Muscle layer of duodenum (tissue), 2 donors: ENCODE results near the gene PCYT1A.
"Not testable (repeated sequence)": the region's sequence is repeated elsewhere in the genome, so short reads cannot be mapped to it uniquely, and the experiment has no call there.

Experiments
- H3K27ac ChIP-seq: one replicate; pipeline ENCODE4 v1.7.0; 2013; ENCODE audit warnings: mild to moderate bottlenecking, low read length
- H3K27me3 ChIP-seq: one replicate; pipeline ENCODE4 v1.7.0; 2013; ENCODE audit warnings: low read depth, mild to moderate bottlenecking, control low read depth, low read length
- H3K36me3 ChIP-seq, 2 donors: one replicate each; pipeline ENCODE4 v1.7.0; 2013; ENCODE audit warnings: low read length in 2 of 2, control low read depth in 1 of 2, mild to moderate bottlenecking in 1 of 2; ENCODE audit not compliant: insufficient read depth in 2 of 2, control insufficient read depth in 1 of 2
- H3K4me1 ChIP-seq, 2 donors: one replicate each; pipeline ENCODE4 v1.7.0; 2013; ENCODE audit warnings: low read length in 2 of 2, mild to moderate bottlenecking in 2 of 2, control low read depth in 1 of 2, moderate library complexity in 1 of 2; ENCODE audit not compliant: insufficient read depth in 2 of 2, control insufficient read depth in 1 of 2
- H3K4me3 ChIP-seq, 2 donors: one replicate each; pipeline ENCODE4 v1.7.0; 2013; ENCODE audit warnings: low read length in 2 of 2, low read depth in 1 of 2, mild to moderate bottlenecking in 1 of 2
- H3K9me3 ChIP-seq, 2 donors: one replicate each; pipeline ENCODE4 v1.7.0; 2013; ENCODE audit warnings: low read length in 2 of 2, control low read depth in 1 of 2, mild to moderate bottlenecking in 1 of 2; ENCODE audit not compliant: control insufficient read depth in 1 of 2
- donor health status: healthy.

The PCYT1A gene

DNA sequence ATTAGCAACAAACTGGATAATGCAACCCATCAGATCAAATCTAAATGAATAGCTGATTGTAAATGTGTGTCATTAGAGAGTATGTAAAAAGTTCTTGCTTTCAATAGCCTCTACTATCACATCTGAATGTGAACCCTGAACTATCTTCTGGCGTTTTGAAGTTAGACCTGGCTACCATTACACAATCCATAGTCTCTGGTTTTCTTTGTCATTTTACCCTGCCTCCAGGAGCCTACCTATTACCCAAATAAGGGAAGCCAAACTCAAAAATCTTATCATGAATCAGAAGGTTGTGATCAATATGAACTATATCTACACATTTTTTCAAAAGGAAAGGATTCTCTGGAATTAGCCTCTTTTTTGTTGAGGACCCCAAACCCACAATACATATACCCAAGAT is 31.8 kb downstream of the PCYT1A start:
- Histone ChIP-seq H3K4me3 (no peak overlapping the region), H3K4me1 (no peaks in the 10 kb centered on the region), H3K27ac (no peak overlapping the region), H3K36me3 (peaks cover 12 to 22% of the 10 kb centered on the region in 2 donors), H3K27me3 (no peaks in the 10 kb centered on the region), H3K9me3 (no peaks in the 10 kb centered on the region)

DNA sequence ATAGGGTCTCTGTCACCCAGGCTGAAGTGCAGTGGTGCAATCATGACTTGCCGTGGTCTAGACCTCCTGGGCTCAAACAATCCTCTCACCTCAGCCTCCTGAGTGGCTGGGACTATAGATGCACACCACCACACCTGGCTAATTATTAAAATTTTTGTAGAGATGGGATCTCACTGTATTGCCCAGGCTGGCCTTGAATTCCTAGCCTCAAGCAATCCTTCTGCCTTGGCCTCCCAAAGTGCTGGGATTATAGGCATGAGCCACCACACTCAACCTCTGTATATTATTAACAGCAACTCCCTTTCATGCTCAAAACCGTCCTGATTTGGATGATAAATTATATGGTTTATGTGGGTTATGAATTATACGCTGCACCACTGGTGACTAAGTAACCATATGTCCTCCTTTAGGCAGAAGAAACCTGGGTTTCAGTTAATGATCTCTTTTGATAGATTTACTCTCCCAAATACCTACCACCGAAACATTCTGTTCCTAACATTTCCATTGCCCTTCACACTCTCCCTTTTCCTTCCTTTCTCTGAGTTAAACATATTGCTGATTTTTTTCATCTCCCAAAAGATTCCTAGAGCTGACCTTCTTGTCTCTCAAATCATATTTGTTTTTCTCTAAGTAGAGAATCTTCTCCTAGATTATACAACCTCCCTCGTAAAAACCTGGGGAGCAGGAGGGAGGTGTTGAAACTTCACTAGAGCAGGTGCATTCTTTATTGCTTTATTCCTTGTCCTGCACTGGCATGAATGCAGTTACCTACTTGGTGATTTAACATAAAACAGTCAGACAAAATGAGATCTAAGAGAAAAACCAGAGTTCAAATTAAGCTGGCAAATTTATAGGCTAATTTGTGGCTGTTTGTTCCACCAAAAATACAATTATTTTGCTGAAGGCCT is 32.9 kb downstream of the PCYT1A start:
- H3K4me3 ChIP-seq, result no peak overlapping the region
- H3K36me3 ChIP-seq, result peaks cover 12 to 22% of the 10 kb centered on the region in 2 donors
- H3K9me3 ChIP-seq, result no peaks in the 10 kb centered on the region
- H3K27me3 ChIP-seq, result no peaks in the 10 kb centered on the region
- H3K27ac ChIP-seq, result no peak overlapping the region
- no peaks in the 10 kb centered on the region for H3K4me1 ChIP-seq

DNA sequence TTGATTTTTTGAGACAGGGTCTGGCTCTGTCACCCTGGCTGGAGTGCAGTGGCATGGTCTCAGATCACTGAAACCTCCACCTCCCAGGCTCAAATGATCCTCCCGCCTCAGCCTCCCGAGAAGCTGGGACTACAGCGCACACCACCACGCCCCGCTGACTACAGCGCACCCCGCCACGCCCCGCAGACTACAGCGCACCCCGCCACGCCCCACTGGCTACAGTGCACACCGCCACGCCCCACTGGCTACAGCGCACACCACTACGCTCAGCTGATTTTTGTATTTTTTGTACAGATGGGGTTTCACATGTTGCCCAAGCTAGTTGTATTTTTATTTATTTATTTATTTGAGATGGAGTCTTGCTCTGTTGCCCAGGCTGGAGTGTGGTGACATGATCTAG is 35.6 kb downstream of the PCYT1A start:
- Histone ChIP-seq H3K27me3 (no peaks in the 10 kb centered on the region), H3K4me3 (no peak overlapping the region), H3K27ac (no peak overlapping the region), H3K4me1 (no peaks in the 10 kb centered on the region), H3K36me3 (peaks cover 15 to 28% of the 10 kb centered on the region in 2 donors), H3K9me3 (no peaks in the 10 kb centered on the region)

DNA sequence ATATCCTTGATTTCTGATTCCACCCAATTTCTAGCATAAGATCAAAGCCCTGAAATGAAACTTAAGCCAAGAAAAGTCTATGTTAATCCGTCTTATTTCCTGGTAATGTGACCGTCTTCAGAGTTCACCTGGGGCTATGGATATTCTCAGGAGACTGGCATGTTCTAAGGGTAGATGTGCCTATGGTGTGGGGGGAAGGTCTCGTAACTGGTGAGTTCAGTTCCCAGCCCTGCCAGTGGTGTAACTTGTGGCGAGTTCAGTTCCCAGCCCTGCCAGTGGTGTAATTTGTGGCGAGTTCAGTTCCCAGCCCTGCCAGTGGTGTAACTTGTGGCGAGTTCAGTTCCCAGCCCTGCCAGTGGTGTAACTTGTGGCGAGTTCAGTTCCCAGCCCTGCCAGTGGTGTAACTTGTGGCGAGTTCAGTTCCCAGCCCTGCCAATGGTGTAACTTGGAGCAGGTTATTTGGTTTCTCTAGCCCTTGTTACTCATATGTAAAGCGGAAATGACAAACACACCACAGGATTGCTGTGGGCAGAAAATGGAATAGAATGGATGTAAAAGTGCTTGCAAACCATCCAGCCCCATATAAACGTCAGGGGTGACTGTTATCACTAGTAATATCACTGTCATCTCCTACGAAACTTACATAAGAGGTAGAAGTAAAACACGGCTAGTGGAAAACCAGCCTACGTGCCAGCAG is 40.8 kb downstream of the PCYT1A start:
- no peak overlapping the region for H3K27ac ChIP-seq
- no peaks in the 10 kb centered on the region for H3K9me3 ChIP-seq
- peaks cover 30 to 45% of the 10 kb centered on the region in 2 donors for H3K36me3 ChIP-seq
- no peaks in the 10 kb centered on the region for H3K4me1 ChIP-seq
- H3K4me3 ChIP-seq, result no peak overlapping the region
- H3K27me3 ChIP-seq, result no peaks in the 10 kb centered on the region

DNA sequence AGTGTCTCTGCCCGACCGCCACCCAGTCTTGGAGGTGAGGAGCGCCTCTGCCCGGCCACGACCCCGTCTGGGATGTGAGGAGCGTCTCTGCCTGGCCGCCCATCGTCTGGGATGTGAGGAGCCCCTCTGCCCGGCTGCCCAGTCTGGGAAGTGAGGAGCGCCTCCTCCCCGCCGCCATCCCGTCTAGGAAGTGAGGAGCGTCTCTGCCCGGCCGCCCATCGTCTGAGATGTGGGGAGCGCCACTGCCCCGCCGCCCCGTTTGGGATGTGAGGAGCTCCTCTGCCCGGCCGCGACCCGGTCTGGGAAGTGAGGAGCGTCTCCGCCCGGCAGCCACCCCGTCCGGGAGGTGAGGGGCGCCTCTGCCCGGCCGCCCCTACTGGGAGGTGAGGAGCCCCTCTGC is 43.4 kb downstream of the PCYT1A start:
- H3K4me1 ChIP-seq, H3K27me3 ChIP-seq, H3K9me3 ChIP-seq, H3K27ac ChIP-seq, H3K4me3 ChIP-seq: not testable (repeated sequence)
- H3K36me3 ChIP-seq, result peaks cover 37 to 52% of the 10 kb centered on the region in 2 donors

DNA sequence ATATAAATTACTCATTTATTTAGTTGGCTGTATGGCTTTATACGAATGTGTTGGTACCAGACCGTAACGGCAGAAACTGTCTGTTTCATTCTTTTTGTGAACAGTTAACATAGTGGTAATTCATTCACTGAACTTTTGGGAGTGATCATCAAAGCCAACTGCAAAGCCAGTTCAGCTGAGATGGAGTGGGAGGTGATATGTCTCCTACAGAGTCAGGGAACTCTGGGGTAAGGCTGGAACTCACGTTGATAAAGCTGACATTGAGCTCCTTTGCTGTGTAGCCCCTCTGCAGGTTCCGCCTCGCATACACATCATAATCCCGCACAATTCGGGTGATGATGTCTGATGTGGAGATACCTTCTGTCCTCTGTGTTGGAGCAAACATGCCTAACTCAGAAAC is 45.8 kb downstream of the PCYT1A start:
- Histone ChIP-seq H3K36me3 (peaks cover 48 to 60% of the 10 kb centered on the region in 2 donors), H3K9me3 (no peaks in the 10 kb centered on the region), H3K4me3 (no peak overlapping the region), H3K27me3 (no peaks in the 10 kb centered on the region), H3K27ac (no peak overlapping the region), H3K4me1 (no peaks in the 10 kb centered on the region)

DNA sequence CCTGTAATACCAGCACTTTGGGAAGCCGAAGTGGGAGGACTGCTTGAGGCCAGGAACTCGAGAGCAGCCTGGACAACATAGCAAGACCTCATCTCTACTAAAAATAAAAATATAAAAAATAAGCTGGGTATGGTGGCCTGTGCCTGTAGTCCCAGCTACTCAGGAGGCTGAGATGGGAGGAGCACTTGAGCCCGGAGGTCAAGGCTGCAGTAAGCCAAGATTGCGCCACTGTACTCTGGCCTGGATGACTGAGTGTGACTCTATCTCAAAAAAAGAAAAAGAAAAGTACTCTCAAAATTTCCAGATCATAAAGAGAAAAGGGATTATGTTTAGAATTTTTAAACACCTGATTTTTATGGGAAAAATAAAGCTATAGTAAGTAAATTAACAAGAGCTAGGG is 47.1 kb downstream of the PCYT1A start:
- Histone ChIP-seq H3K27ac (no peak overlapping the region), H3K27me3 (no peaks in the 10 kb centered on the region), H3K9me3 (no peaks in the 10 kb centered on the region), H3K4me3 (no peak overlapping the region), H3K4me1 (no peaks in the 10 kb centered on the region), H3K36me3 (peaks cover 43 to 48% of the 10 kb centered on the region in 2 donors)

DNA sequence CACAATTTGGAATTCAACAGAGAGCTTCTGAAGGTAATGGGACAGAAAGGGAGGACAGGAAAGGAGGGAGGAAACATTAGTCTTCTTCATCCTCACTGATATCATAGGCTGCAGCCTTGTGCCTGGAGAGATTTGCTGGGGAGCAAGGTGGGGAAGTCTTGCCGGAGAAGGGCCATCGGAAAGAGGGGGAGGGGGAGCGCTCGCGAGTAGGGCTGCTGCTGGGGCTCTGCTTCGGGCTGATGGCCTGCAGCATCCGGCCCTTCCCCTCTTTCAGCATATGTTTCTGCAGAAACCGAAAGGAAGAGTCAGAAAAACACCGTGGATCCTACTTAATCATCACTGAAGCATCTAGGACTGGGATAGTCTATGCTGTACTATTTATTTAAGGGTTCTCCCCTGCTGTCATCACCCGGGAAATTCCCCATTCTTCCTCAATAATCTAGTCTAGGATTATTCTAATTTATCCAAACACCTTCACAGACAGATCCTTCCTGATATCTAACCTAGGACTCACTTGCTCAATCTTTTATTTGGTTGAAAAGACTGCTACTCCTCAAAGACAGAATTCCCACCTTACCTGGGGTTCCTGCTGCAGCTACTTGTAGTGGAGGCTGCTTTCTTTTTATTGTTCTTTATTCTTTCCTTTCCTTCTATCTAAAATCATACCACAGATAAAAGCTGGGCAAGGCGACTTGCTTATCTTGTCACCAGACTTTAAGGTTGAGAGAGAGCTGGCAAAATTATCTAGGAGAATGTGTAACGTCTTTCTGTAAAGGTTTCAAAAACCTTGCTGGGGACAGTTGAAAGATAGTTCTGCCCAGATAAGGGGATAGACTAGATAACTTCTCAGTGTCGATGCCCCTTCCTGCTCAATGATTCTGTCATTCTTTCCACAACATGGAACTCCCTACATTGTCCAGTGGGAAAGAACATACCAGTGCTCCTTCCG is 48.6 kb downstream of the PCYT1A start:
- Histone ChIP-seq H3K4me3 (no peak overlapping the region), H3K4me1 (no peaks in the 10 kb centered on the region), H3K27ac (no peak overlapping the region), H3K36me3 (peaks cover 40% of the 10 kb centered on the region in 2 donors), H3K27me3 (no peaks in the 10 kb centered on the region), H3K9me3 (no peaks in the 10 kb centered on the region)

DNA sequence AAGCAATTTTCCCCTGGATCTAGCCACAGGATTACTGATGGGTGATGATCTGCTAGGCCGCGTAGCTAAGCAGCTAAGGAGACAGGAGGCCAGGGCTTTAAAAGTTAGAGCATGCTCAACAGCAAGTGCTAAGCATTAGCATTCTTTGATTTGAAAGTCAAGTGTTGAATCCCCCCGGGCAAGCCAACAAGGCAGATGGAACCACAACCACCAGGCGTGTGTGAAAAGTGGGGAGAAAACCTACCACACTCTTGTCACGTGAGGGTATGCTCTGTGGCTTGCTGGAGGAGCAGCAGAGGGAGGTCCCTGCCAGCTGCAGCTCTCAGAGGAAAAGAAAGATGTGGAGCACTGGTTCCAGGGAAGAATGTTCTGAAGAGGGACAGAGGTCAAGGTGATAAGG is 50.3 kb downstream of the PCYT1A start:
- Histone ChIP-seq H3K4me1 (no peaks in the 10 kb centered on the region), H3K9me3 (no peaks in the 10 kb centered on the region), H3K4me3 (no peak overlapping the region), H3K27ac (no peak overlapping the region), H3K27me3 (no peaks in the 10 kb centered on the region), H3K36me3 (peaks cover 34 to 35% of the 10 kb centered on the region in 2 donors)

DNA sequence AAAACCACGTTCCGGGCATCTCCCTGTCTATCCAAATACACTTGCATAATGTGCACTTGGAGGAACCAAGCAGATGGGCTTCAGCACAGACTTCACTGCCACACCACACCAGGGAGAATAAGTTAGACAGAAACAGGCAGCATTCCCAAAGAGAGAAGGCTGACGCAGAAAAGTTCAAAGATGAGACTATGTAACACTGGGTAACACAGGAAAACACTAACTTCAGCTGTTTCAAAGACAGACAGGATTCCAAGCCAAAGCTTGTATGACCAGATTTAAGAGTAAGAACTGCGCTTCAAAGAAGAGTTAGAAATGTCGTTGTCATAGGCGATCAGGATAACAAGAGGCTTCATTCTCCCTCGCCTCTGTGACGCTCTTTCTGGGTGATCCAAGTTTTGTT is 51.3 kb downstream of the PCYT1A start:
- peaks cover 24 to 26% of the 10 kb centered on the region in 2 donors for H3K36me3 ChIP-seq
- no peaks in the 10 kb centered on the region for H3K4me1 ChIP-seq
- no peaks in the 10 kb centered on the region for H3K27me3 ChIP-seq
- H3K27ac ChIP-seq, result no peak overlapping the region
- no peak overlapping the region for H3K4me3 ChIP-seq
- H3K9me3 ChIP-seq, result no peaks in the 10 kb centered on the region
